Measurements from ENCODE around the gene PRKAG1.

The PRKAG1 gene

DNA sequence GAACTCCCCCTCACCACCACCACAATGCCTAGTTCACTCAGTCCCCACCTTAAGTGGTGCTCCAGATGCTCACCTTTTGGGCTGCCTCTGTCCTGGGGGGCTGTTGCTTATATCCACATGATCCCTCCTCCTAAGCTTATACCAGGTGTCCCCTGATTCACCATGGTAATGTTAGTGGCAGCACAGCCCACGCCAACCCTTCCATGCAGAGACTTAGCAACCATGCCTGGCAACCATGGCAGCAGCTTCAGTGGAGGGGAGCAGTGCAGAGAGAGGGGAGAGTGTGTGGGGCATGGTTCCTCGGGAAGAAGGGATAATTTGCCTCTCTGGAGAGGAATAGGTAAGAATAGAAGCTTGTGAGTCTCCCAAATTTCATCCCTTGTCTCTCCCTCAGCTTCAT is 18.2 kb downstream of the PRKAG1 start:
- no peak for DNase-seq

DNA sequence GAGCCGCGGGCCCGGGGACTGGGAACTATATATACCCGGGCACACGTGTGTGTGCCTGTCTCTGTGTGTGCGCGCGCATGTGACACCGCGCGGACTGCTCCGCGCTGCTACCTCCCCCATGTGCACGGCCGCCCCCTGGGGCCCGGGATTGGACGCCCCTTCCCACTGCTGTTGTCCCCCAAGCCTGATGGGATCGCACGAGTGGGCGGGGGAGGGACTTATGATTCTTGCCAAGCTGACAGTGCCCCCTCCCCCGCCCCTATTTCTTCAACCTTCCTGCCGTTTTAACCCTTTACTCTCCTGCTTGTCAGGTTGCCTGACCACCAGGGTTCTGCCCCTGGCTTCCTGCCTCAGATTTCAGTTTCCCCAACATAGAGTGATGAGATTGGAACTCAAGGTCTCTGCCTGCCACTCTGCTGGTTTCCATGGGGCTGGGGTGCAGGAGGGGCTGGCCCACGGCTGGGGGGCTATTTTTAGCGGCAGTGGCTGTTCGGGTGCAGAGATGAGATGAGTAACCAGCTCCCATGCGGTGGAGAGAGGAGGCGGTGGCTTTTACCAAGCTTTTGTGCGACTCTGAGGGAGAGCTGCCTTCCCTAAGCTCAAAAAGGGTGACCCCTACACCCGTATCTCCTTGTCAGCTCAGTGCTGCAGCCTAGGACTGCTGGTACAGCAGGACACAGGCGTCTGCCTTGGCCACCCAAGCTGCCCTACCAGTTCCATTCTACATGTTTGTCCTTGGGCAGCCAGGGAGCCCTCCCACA is 19.0 kb downstream of the PRKAG1 start, which contains the start of gene DDN:
DDN (minus strand) TSS at position 5 of the 761 bp plus-strand sequence. CDS start 88 bp downstream, outside the sequence.
- DNase-seq: peak; percentile 50

DNA sequence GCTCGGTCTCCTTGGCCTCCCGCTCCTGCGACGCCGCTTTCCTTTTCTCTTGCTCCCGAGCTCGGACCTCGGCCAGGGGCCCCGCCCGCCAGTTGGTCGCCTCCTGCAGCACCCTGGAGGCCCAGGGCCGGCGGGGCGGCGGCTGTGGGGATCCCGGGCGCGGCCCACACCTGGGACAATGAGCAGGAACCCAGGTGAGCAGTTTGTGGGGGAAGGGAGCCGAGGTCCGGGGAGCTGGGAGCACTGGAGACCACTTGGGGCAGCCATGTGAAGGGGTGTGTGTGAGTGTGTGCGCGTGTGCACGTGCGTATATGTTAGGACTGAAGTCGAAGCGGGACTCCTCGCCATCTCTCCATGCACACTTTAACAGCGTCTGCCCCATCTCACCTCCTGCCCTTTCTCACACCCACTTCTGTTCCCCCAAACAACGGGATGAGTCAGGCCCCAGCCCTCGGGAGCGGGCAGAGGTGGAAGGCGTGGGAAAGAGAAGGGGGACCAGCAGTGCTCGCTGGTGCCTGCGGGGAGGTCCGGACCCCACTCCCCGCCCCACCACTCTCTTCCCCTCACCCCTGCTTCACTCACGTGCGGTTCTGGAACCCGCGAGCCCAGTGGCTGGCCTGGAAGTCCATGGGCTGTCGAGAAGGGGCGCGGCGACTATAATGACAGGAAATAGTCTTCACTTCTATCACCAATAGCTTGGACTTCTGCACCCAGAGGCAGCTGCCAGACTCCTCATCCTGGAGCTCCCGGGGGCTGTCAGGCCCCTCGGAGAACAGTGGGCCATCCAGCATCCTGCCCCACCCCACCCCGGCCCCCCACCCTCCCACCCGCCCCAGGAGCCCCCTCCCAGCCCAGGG is 19.9 kb downstream of the PRKAG1 start:
- peak; percentile 13 for DNase-seq

DNA sequence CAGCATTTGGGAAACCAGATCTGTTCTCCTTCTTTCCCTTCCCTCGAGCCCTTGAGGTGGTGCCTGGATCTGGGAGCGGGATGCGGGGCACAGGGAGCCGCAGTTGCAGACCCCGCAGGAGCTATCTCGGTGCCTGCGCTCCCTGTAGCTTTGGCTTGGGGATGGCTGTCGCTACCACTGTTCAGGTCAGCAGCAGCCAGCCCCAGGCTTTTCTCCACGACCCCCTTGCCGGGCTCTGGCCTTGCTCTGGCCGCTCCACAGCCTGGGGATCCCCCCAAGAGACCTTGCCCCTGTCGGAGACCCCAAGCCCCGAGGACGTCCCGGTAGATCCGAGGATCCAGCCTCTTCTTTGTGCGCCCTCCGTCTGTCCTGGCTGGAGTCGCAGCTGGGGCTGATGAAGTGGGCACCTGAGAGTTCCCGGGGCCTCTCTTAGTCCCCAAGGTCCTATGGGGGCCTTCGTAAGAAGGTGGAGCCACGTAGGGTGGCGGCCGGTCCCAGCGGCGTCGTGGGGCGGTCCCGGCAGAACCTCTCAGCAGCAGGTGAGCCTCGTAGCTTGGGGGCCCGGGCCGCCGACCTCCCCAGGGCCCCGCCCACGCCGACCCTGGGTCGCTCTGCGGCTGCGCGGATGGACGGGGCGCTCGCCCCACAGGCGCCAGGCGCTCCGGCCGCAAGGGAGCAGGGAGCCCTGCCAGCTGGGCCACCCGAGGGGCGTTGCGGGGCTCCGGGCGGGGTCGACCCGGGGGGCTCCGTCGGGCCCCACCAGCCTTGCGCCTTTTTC is 20.7 kb downstream of the PRKAG1 start:
- DNase-seq: no peak

DNA sequence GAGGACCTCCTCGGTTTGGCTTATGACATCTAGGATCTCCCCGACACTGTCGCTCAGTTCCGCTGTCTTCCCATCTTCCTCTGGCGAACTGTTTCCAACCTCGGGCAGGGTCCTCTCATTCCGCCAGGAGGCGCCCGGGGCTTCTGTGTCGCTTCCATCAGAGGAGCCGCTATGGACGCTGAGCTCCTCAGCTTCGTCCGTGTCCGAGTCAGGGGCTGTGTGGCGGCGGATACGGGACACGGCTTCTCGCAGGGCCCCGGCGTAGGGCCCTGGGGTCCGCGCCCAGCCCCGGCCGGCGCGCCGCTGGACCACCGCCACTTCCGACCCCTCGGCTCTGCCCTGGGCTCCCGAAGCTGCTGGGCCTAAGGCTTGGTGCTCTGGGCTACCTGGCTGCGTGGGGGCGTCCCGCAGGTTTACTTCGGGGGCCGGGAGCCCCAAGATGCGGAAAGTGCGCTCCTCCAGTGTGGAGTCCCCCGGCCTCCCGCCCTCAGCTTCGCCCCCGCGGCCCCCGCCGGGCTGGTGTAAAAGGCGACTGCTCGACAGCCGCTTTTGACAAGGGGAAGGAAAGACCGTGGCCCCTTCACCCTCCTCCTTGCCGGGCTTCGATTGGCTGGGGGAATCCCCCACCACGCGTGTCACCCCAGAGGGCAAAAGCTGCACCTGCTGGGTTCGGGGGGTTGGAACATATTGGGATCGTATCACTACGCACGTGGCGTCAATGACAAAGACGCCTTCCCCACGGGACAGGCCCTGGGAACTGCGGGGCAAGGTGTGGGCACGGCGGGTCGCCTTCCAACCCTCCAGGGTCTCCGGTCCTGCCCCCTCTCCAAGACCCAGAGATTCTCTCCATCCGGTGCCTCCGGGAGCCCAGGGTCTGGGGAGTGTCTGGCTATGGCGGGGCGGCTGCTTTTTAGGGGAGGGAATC is 21.5 kb downstream of the PRKAG1 start:
- DNase-seq: peak; percentile 62

DNA sequence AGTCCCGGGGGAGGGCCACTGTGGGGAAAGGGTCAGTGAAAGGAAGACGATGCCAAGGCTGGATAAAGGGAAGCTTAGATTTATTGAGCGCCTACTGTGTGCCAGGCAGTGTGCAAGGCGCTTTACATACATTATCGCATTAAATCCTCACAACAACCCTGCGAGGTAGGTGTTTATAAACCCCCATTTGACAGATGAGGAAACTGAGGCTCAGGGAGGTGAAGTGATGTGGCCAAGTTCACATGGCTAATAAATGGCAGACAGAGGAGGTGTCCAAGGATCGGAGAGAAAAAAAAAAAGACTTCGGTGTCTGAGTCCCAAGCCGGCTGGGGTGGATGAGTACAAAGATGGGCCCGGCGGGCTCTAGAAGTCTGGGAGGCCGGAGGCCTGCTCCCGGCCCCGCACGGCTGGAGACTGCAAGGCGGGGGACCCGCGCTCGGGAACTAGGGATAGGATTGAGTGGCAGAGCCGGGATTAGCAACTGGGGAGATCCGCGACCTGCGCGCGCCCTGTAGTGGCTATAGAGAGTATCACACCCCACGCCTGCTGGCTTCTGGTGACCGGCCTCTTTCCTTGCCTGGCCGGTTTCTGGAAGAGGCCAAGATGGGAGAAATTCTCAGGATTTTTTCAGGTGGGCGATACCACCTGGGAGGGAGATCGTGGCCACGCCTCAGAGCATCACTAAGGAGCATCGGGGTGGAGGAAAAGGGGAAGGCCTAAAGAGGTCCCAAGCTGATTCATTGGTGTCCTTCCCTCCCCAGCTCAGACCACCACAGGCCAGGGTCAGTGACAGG is 23.3 kb downstream of the PRKAG1 start:
- peak; percentile 44 for DNase-seq

DNA sequence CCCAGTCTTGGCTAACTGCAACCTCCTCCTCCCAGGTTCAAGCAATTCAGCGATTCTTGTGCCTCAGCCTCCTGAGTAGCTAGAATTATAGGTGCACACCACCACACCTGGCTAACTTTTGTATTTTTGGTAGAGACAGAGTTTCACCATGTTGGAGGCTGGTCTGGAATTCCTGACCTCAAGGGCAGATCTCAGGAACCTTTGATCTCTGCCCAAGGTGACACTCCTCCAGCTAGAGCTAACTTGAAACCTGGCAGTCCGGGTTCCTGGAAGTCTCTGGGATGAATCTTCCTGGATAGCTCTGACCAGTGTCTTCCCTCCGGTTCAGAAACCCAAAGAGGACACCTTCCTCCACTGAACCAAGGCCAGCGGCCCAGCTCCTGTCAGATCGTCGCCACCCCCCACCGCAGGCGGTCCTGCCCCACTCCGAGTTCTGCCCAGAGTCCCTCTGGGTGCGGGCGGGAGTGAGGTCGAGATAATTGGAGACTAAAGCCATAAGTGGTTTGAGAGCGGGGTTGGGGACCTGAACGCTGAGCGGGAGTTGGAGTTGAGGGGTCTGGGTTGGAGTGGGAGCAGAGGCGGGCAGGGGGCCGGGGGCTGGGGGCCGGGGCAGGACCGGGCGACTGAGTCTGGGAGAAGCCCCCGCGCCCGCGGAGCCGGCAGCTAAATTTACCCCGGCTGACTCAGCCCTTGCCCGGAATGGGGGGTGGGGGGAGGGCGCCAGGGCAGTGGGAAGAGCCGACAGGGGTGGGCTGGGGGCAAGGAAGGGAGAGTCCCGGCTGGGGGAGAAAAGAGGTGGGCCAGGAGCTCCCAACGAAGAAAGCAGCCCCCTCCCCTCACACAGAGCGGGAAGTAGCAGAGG is 24.1 kb downstream of the PRKAG1 start:
- DNase-seq: no peak

DNA sequence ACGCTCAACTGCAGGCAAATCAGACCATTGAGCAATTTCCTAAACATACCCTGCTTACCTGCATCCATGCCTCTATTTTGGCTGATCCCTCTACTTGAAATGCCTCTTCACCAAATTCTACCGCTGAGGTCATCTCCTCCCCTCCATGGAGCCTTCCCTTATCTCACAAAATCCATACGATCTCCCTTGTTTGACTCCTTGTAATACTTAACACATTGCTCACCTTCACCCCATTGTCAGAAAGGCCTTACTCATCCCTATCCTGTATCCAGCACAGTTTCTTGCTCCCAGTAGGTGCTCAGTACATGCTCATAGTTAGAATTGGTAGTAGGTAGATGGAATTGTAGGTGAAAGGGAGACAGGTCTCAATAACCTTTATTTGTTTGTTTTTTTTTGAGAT is 24.8 kb downstream of the PRKAG1 start:
- no peak for DNase-seq

DNA sequence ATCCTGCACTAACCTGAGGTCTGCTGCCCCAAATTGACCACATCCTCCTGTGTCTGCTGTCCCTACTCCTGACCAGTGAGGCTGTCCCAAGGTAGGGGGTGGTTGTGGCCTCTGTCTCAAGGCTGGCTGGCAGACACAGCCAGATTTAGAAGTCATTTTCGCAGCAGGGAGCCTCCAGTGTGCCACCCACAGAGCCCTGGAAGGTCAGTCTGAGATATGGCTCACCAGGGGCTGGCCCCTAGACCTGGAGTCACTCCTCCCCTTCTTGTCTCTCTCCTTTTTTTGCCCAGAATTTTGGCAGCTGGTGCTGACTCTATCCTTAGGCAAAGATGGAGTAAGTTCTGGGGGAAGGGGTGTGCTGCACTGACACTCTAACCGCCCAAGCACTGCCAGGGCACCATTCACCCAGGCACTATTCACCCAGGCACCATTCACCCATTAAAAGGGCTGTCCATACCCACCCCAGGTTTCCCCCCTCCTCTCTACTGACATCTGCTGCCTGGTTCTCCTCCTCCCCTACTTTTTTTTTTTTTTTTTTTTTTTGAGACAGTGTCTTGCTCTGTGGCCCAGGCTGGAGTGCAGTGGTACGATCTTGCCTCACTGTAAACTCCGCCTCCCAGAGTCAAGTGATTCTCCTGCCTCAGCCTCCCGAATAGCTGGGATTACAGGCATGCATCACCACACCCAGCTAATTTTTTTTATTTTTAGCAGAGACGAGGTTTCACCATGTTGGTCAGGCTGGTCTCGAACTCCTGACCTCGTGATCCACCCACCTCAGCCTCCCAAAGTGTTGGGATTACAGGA is 27.1 kb downstream of the PRKAG1 start:
- DNase-seq: no peak

DNA sequence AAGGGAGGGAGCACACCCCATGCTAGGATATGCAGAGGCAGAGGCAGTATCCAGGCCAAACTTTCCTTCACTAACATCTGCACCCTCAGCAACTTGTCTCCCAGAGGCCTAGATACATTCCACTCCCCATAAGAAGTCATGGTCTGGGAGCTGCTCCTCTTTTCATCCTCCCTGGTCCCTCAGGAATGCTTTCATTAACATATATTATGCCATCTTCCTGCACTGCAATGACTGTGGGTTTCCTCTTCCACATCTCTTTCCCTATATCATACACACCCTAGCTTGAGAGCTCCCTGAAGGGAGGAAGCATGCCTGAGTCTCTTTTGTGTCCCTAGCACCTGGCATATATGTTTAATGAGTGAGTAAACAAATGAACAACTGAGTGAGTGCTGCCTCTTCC is 28.0 kb downstream of the PRKAG1 start:
- DNase-seq: no peak

DNA sequence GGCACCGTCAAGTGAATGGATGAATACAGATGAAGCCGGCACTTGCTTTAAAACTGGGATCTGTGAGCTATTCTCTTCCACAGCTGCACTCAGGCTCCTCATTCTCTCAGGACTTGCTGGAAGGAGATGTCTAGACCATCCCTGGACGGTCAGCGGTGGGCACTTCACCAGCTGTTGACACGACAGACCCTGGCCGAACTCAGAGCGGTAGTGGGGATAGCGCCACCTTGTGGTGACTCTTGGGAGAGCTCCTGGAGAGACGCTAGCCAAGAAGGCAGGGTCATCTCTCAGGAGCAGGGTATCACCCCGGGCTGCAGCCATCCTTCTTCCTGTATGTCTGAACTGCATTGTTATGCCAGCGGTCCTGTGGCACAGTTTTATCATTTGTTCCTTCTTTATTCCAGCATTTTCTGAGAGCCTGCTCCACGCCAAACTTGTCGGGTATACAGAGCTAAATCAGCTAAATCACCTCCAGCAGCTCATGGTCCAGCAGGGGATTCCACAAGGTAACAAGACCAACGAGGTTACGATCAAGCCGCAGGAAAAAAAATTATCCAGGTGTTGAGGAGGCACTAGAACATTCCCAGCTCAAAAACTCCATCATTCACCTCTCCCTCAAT is 30.4 kb downstream of the PRKAG1 start:
- peak; percentile 72 for DNase-seq

DNA sequence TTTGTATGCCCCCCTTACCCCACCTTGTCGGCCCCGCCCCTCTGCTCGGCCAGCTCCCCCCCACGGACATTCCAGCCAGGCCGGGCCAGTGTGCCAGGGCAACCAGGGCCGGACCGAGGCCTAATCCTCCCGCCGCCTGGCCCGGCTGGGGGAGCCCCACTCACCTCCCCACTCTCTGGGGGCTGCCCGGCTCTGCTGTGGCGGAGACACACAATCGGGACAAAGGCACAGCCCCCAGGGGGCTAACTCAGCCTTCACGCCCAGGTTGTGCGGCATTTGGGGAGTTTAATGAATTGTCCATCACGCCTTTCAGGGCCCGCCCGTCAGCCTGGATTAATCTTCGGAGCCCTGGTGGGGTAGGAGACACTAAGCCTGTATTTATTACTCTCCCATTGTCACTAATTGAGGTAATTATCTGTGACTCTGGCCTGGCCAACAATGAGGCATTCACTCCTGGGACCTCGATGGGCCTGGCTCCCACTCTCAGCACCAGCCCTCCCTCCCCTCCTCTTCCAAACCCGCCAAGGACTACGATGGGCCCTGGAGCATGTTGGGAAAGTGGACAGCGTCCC is 31.8 kb downstream of the PRKAG1 start:
- DNase-seq: no peak

DNA sequence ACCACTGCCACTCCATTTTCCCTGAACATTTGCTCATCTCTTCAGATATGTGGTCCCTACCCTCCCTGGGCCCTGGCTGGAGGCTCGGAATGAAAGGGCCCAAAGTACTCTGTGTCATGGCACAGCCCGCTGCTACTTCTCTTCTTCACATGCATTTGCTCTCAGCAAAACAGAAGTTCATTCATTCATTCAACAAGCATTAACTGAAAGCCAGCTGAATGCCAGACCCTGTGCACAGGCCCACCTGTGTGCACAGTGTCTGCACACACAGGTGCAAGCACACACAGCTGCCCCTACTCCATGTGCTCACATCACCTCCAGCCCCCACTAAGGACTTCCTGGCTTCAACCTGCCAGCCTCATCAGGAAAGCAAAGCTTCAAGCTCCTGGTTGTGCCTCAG is 32.7 kb downstream of the PRKAG1 start:
- DNase-seq: no peak

DNA sequence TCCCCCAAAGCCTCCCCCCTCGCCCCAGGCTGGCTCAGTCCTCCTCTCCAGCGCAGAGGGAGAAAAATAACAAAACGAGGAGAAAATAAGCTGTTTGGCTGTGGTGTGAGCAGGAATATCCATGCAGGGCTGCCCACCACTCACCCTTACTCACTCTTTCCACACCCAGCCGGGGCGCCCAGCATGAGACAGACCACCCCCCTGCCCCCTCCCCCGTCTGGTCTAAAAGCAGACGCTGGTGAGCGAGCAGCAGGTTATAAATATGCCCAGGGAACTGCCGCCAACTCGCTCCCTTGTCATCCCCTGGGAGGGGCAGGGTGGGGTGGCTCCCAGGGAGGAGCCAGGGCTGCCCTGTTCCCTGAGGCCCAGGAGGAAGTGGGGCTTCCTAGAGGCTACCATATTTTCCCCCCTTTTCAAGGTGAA is 33.1 kb downstream of the PRKAG1 start:
- no peak for DNase-seq

DNA sequence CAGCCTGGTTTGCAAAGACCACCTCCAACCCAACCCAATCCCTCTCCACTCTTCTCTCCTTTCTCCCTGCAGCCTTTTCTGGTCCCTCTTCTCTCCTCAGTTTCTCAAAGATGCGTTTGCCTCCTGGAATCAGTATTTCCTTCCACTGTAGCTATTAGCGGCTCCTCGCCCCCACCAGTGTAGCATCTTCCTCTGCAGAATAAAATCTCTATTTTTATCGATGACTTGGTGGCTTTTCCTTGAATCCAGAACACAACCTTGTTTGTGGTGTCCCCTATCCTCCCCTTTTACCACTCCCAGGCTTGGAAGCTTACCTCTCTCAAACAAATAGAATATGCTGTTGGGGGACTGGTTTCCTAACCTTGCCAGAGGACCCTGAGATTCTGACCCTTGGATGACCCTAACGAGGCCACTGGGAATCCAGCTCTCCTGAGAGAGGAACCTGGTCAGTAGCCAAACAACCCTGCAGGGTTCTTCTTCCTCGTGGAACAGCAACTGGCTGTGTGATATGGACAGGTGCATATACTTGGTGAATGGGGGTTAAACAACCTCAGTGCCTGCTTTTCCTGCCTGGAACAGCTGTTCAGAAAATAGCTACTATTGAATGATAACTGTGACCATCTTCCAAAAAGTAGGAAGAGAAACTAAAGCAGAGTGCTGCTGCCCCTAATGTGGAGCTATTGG is 36.0 kb downstream of the PRKAG1 start:
- DNase-seq: no peak

DNA sequence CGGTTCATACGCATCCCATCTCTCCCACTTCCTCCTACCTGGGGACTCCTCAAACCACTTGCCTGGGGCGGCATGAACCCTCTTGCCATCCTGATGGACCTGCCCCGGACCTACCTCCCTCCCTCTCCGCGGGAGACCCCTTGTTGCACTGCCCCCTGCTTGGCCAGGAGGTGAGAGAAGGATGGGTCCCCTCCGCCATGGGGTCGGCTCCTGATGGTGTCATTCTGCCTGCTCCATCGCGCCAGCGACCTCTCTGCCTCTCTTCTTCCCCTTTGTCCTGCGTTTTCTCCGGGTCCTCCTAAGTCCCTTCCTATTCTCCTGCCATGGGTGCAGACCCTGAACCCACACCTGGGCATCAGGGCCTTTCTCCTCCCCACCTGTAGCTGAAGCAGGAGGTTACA is 36.8 kb downstream of the PRKAG1 start:
- no peak for DNase-seq

DNA sequence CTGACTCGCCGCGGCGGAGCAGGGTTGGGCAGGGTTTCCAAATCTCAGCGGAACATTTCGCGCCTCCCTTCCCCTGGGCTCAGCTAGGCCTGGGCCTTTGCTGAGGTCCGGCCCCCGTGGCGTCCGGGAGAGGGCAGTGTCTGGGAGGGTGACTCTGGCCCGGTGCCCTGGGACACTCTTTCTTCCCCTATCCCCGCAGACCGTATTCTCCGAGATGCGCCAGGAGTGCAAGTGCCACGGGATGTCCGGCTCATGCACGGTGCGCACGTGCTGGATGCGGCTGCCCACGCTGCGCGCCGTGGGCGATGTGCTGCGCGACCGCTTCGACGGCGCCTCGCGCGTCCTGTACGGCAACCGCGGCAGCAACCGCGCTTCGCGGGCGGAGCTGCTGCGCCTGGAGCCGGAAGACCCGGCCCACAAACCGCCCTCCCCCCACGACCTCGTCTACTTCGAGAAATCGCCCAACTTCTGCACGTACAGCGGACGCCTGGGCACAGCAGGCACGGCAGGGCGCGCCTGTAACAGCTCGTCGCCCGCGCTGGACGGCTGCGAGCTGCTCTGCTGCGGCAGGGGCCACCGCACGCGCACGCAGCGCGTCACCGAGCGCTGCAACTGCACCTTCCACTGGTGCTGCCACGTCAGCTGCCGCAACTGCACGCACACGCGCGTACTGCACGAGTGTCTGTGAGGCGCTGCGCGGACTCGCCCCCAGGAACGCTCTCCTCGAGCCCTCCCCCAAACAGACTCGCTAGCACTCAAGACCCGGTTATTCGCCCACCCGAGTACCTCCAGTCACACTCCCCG is 37.4 kb downstream of the PRKAG1 start:
- no peak for DNase-seq

Measured in stimulated activated CD4-positive, alpha-beta T cell treated with anti-CD3 and anti-CD28 coated beads, Interleukin-1b, Interleukin-23, amount 100 ng/mL, for 48 hours (primary cell).